ENCODE results near the gene RNF5.
"Not testable (repeated sequence)": the region's sequence is repeated elsewhere in the genome, so short reads cannot be mapped to it uniquely, and the experiment has no call there.

DNA sequence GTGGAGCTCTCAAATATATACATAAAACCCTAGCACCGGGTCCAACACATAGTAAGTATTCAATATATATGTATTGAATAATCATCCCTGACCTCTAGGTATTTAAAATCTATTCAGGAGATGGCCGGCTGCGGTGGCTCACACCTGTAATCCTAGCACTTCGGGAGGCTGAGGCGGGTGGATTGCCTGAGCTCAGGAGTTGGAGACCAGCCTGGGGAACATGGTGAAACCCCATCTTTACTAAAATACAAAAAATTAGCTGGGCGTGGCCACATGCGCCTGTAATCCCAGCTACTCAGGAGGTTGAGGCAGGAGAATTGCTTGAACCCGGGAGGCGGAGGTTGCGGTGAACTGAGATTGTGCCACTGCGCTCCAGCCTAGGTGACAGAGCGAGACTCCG, 14.9 kb downstream of the RNF5 start:
- not testable (repeated sequence) for TF ChIP-seq POLR2A (IDR thresholded peaks at IDR 0.05; ENCODE audit: borderline replicate concordance, extremely low read depth, insufficient read depth, insufficient read length); REST (IDR thresholded peaks at IDR 0.05; ENCODE audit: low read depth); CTCF (IDR thresholded peaks at IDR 0.05 in 2 of 3, conservative IDR thresholded peaks at IDR 0.05 in 1 of 3; ENCODE audit: borderline replicate concordance in 1 of 3, insufficient read depth in 1 of 3, low read depth in 2 of 3, low read length in 2 of 3); ELF1 (IDR thresholded peaks at IDR 0.05; ENCODE audit: borderline replicate concordance, low read depth); SRF (IDR thresholded peaks at IDR 0.05; ENCODE audit: low read depth); EZH2 (IDR thresholded peaks at IDR 0.05); EZH2phosphoT487 (IDR thresholded peaks at IDR 0.05; ENCODE audit: borderline replicate concordance); RAD21 (IDR thresholded peaks at IDR 0.05; ENCODE audit: low read depth)
